CD14-positive monocyte (primary cell): Measurements from ENCODE around the gene ORAI1. TPM values are rescaled to one million over a fixed set of nuclear protein-coding genes. Genes with fewer than 3 reads are reported as not detected.

Experiments used
- DNase-seq, 3 donors: peaks; one replicate each; pipeline ENCODE4 v3.0.0-alpha.2; 2011 to 2022
- H2AFZ ChIP-seq: 2 replicates; pipeline ENCODE4 v1.6.0; 2012; ENCODE audit warnings: mild to moderate bottlenecking, low read depth, low read length, inconsistent platforms; ENCODE audit not compliant: insufficient read depth, poor library complexity, severe bottlenecking
- H3K27ac ChIP-seq, 2 donors: 1 replicate in 1 of 2; 2 replicates in 1 of 2; pipeline ENCODE4 v1.5.1; 2012 to 2013; ENCODE audit warnings: low read length in 2 of 2, control low read depth in 1 of 2, inconsistent platforms in 1 of 2, low read depth in 1 of 2, mild to moderate bottlenecking in 1 of 2
- H3K27me3 ChIP-seq, 2 donors: one replicate each; pipeline versions ENCODE4 v1.6.0 to v1.6.1; 2011 to 2013; ENCODE audit warnings: low read length in 2 of 2; ENCODE audit not compliant: control insufficient read depth in 2 of 2, insufficient read depth in 2 of 2
- H3K36me3 ChIP-seq, 2 donors: replicated peaks in 1 of 2; 1 replicate in 1 of 2; 2 replicates in 1 of 2; pipeline versions ENCODE4 v1.5.1 to v1.6.1; 2012 to 2013; ENCODE audit warnings: low read length in 2 of 2, control low read depth in 1 of 2, inconsistent platforms in 1 of 2, mild to moderate bottlenecking in 1 of 2; ENCODE audit not compliant: insufficient read depth in 2 of 2, control insufficient read depth in 1 of 2
- H3K4me1 ChIP-seq, 2 donors: 1 replicate in 1 of 2; 2 replicates in 1 of 2; pipeline versions ENCODE4 v1.5.1 to v1.6.1; 2012 to 2013; ENCODE audit warnings: low read length in 2 of 2, control low read depth in 1 of 2, inconsistent platforms in 1 of 2, mild to moderate bottlenecking in 1 of 2, moderate library complexity in 1 of 2; ENCODE audit not compliant: insufficient read depth in 2 of 2, control insufficient read depth in 1 of 2
- H3K4me2 ChIP-seq: replicated peaks from 2 replicates; pipeline ENCODE3; 2012; ENCODE audit warnings: low read length, moderate library complexity, mild to moderate bottlenecking; ENCODE audit not compliant: poor library complexity, severe bottlenecking; ENCODE audit errors: extremely low read depth
- H3K4me3 ChIP-seq, 3 experiments: fragments of 200-600 bp in 1 of 3; sonication (generic) in 1 of 3; replicated peaks in 1 of 3; 1 replicate in 2 of 3; 2 replicates in 1 of 3; pipeline ENCODE4 v1.5.1; 2011 to 2013; ENCODE audit warnings: low read length in 3 of 3, mild to moderate bottlenecking in 3 of 3, control low read depth in 2 of 3, low read depth in 2 of 3, inconsistent platforms in 1 of 3, moderate library complexity in 1 of 3
- H3K79me2 ChIP-seq: 2 replicates; pipeline ENCODE4 v1.6.0; 2012; ENCODE audit warnings: mild to moderate bottlenecking, control low read depth, inconsistent platforms, low read length, moderate library complexity; ENCODE audit not compliant: insufficient read depth
- H3K9ac ChIP-seq: 2 replicates; pipeline ENCODE4 v1.6.0; 2017; ENCODE audit warnings: low read length, mild to moderate bottlenecking; ENCODE audit not compliant: insufficient read depth, poor library complexity, severe bottlenecking
- H3K9me3 ChIP-seq, 2 donors: replicated peaks in 1 of 2; 1 replicate in 1 of 2; 2 replicates in 1 of 2; pipeline versions ENCODE4 v1.5.1 to v1.6.1; 2012 to 2013; ENCODE audit warnings: low read length in 2 of 2, control low read depth in 1 of 2; ENCODE audit not compliant: control insufficient read depth in 1 of 2, insufficient read depth in 1 of 2
- H4K20me1 ChIP-seq: 2 replicates; pipeline ENCODE4 v1.6.0; 2012; ENCODE audit warnings: mild to moderate bottlenecking, low read length, control low read depth, moderate library complexity; ENCODE audit not compliant: insufficient read depth
- H3K27ac Mint-ChIP-seq, 7 donors: one replicate each; pipeline ENCODE4 v1.8.0; 2020; ENCODE audit warnings: mild to moderate bottlenecking in 7 of 7, mixed read lengths in 7 of 7, moderate library complexity in 6 of 7, inconsistent platforms in 2 of 7
- H3K27me3 Mint-ChIP-seq, 3 donors: one replicate each; pipeline ENCODE4 v1.8.0; 2021 to 2022; ENCODE audit warnings: low read depth in 3 of 3, mild to moderate bottlenecking in 3 of 3, mixed read lengths in 3 of 3, moderate library complexity in 3 of 3, inconsistent platforms in 1 of 3
- H3K36me3 Mint-ChIP-seq, 2 donors: one replicate each; pipeline ENCODE4 v1.8.0; 2020; ENCODE audit warnings: mixed read lengths in 2 of 2, inconsistent platforms in 1 of 2, mild to moderate bottlenecking in 1 of 2
- H3K4me1 Mint-ChIP-seq: one replicate; pipeline ENCODE4 v1.8.0; 2020; ENCODE audit warnings: mild to moderate bottlenecking, mixed read lengths
- H3K4me3 Mint-ChIP-seq, 2 donors: one replicate each; pipeline ENCODE4 v1.8.0; 2020; ENCODE audit warnings: mild to moderate bottlenecking in 2 of 2, mixed read lengths in 2 of 2, moderate library complexity in 1 of 2
- H3K9me3 Mint-ChIP-seq, 7 donors: one replicate each; pipeline ENCODE4 v1.8.0; 2020 to 2022; ENCODE audit warnings: mixed read lengths in 7 of 7, mild to moderate bottlenecking in 6 of 7, moderate library complexity in 6 of 7, inconsistent platforms in 2 of 7
- CTCF ChIP-seq: fragments of 200-600 bp; IDR thresholded peaks from one replicate; pipeline ENCODE4 v1.8.0; 2022; ENCODE audit warnings: antibody characterized with exemption, mild to moderate bottlenecking
- WGBS: methylation state at CpG from one replicate; pipeline ENCODE4 v1.1.5; 2013; ENCODE audit warnings: missing lambda C conversion rate; ENCODE audit not compliant: insufficient coverage; 5-methylcytosine and 5-hydroxymethylcytosine counted together
- intact Hi-C, 2 donors: fragments of 100-400 bp; cut with micrococcal nuclease; formaldehyde crosslinking; loops; one replicate each; pipeline versions ENCODE4 v1.15.0 to v1.15.1; 2023
- polyA plus RNA-seq, 3 donors: library from polyadenylated mRNA; depleted of rRNA in 1 of 3; unstranded in 2 of 3; stranded (reverse) in 1 of 3; fragments of 300-500 nt in 2 of 3; fragments of >200 nt in 1 of 3; fragmentation: Illumina TruSeq in 2 of 3; gene quantifications; 1 replicate in 2 of 3; 2 replicates in 1 of 3; pipeline ENCODE4 v1.2.3, GENCODE V29; 2012 to 2021

The ORAI1 gene
- polyA plus RNA-seq, 3 donors, result 36.4 to 77.9 (median 54.6) TPM

- no peak for DNase-seq
- H3K4me2 ChIP-seq, result peak overlapping the region; percentile 72
- no peaks in the 10 kb centered on the region for H4K20me1 ChIP-seq
- peaks cover 8% of the 10 kb centered on the region for H3K79me2 ChIP-seq
- H3K9ac ChIP-seq, result peak overlapping the region; percentile 34
- WGBS, result 91% methylated on average over 12 of the region's 12 CpGs
- H2AFZ ChIP-seq, result peak overlapping the region; percentile 75
- H3K9me3 Mint-ChIP-seq, result peaks cover 0 to 2% (median 0%) of the 10 kb centered on the region in 7 donors
- H3K27me3 Mint-ChIP-seq, result peaks cover 2 to 6% (median 3%) of the 10 kb centered on the region in 3 donors
- H3K27ac Mint-ChIP-seq, result peak overlapping the region; percentile 28 to 91 (median 75)
- peaks cover 12 to 17% of the 10 kb centered on the region in 2 donors for H3K4me1 ChIP-seq
- H3K27me3 ChIP-seq, result no peaks in the 10 kb centered on the region
- TF ChIP-seq CTCF, result no peak
- H3K27ac ChIP-seq, result peak overlapping the region in 1 of 2 donors; percentile 28
- peaks cover 20% of the 10 kb centered on the region for H3K4me1 Mint-ChIP-seq
- peak overlapping the region in 2 of 3 experiments; percentile 34 to 72 for H3K4me3 ChIP-seq
- intact Hi-C loops, result loop anchor here in 1 of 2 donors (5.0 kb wide), 1 partner anchor 126 kb away; no protein-coding TSS in a partner anchor
- H3K36me3 ChIP-seq, result no peaks in the 10 kb centered on the region
- H3K9me3 ChIP-seq, result no peaks in the 10 kb centered on the region
- H3K4me3 Mint-ChIP-seq, result peak overlapping the region; percentile 80 to 86
- peaks cover 5 to 6% of the 10 kb centered on the region in 2 donors for H3K36me3 Mint-ChIP-seq
These were observed 46.7 kb downstream of the ORAI1 start for GRCh38 chr12:121673013-121673511.

GRCh38 chr12:121676190-121676589, 49.9 kb downstream of the ORAI1 start:
- no peaks in the 10 kb centered on the region for H4K20me1 ChIP-seq
- Mint-ChIP-seq H3K4me3 (no peak overlapping the region), H3K4me1 (peaks cover 23% of the 10 kb centered on the region), H3K27me3 (peaks cover 2 to 3% (median 3%) of the 10 kb centered on the region in 3 donors), H3K36me3 (no peaks in the 10 kb centered on the region), H3K9me3 (peaks cover 0 to 2% (median 0%) of the 10 kb centered on the region in 7 donors), H3K27ac (peak overlapping the region in 1 of 7 donors; percentile 37)
- no peak overlapping the region for H3K27ac ChIP-seq
- no peak for DNase-seq
- H2AFZ ChIP-seq, result no peak overlapping the region
- no peaks in the 10 kb centered on the region for H3K79me2 ChIP-seq
- no peak for TF ChIP-seq CTCF
- H3K9me3 ChIP-seq, result no peaks in the 10 kb centered on the region
- H3K36me3 ChIP-seq, result no peaks in the 10 kb centered on the region
- intact Hi-C loops, result no loop called here
- no peak overlapping the region for H3K4me2 ChIP-seq
- peaks cover 12 to 17% of the 10 kb centered on the region in 2 donors for H3K4me1 ChIP-seq
- no peaks in the 10 kb centered on the region for H3K27me3 ChIP-seq
- WGBS, result 100% methylated on average over 1 of the region's 5 CpGs
- no peak overlapping the region for H3K4me3 ChIP-seq
- H3K9ac ChIP-seq, result no peak overlapping the region
